Measurements from ENCODE around the gene CWC27. TPM values are rescaled to one million over a fixed set of nuclear protein-coding genes. Genes with fewer than 3 reads are reported as not detected.

The CWC27 gene
- polyA plus RNA-seq, 1 experiment, result 39.5 TPM

DNA sequence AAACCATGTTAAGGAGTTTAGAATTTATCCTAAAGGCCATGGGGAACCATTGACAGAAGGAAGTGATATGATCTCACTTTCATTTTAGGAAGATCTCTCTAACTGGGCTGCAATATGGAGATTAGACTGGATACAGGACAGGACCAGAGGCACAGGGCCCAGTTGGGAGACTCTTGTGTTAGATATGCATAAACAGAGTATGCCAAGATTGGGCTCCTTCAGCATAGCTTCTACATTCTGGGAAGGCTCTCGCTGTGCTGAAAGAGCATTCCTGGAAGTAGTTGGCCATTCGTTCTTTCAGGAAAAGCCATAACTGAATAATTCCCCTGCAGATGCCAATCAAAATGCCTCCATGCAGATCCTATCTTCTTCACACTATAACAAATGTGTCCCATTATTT, 204.5 kb downstream of the CWC27 start:
- no peaks in the 10 kb centered on the region; the same call in 1 of the 2 replicates for H3K9me3 ChIP-seq (ENCODE audit: control insufficient read depth, insufficient read depth, low read length)
- no peak for DNase-seq (ENCODE audit: low read depth, low spot score)
- ChIA-PET CTCF (interaction anchor here (0.7 to 1.5 kb wide), 3 partner anchors 127 to 510 kb away, joined by 3 to 5 read pairs (median 3); no protein-coding TSS in a partner anchor), POLR2A (interaction anchor here (0.7 kb wide), 1 partner anchor 158 kb away, joined by 3 read pairs; no protein-coding TSS in a partner anchor)
- H3K4me3 ChIP-seq (ENCODE audit: low read depth, low read length), result no peak overlapping the region
- H3K27me3 ChIP-seq (ENCODE audit: control insufficient read depth, insufficient read depth, low read length), result no peaks in the 10 kb centered on the region
- TF ChIP-seq CTCF (IDR thresholded peaks at IDR 0.05; ENCODE audit: low read depth, low read length), result no peak
- H3K27ac ChIP-seq (ENCODE audit: low read depth, low read length), result no peak overlapping the region

DNA sequence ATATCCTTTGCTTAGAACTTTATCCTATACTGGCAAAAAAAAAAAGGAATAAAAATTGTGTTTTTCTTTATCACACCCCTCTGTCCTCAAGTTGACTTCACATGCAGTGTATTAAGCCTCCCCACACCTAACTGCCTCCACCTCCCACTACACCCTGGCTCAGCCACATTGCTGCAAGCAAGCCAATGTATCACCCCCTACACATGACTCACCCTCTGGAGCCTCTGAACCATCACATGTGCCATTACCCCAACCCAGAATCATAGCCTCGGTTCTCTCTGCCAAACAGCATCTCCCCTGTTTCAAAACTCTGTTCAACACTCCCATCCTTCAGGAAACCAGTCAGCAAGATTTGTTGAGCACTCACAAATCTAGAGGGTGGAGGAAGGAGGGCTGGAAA, 209.0 kb downstream of the CWC27 start:
- Histone ChIP-seq H3K9me3 (ENCODE audit: control insufficient read depth, insufficient read depth, low read length) (no peaks in the 10 kb centered on the region), H3K4me3 (ENCODE audit: low read depth, low read length) (no peak overlapping the region), H3K27me3 (ENCODE audit: control insufficient read depth, insufficient read depth, low read length) (no peaks in the 10 kb centered on the region), H3K27ac (ENCODE audit: low read depth, low read length) (no peak overlapping the region)
- ChIA-PET POLR2A (no interaction called here), CTCF (no interaction called here)
- TF ChIP-seq CTCF (IDR thresholded peaks at IDR 0.05; ENCODE audit: low read depth, low read length), result no peak
- DNase-seq (ENCODE audit: low read depth, low spot score), result no peak

DNA sequence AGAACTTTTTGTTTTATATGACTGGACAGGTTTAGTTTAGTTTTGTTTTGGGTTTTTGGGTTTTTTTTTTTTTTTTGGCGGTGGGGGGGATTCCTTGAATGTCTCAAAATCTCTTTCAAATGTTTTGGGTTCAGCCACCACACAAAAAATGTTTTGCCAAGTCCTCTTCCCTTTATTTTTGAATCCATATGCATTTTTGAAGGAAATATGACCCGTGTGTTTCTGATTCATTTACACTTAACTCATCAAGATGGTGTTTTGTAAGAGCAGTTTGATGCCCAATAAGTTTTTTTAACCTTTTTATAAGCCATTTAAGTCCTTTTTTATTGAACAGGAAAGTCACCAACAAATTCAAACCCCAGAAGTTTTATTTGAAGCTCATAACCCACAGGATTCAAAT, 209.8 kb downstream of the CWC27 start:
- Histone ChIP-seq H3K4me3 (ENCODE audit: low read depth, low read length) (no peak overlapping the region), H3K27me3 (ENCODE audit: control insufficient read depth, insufficient read depth, low read length) (no peaks in the 10 kb centered on the region), H3K27ac (ENCODE audit: low read depth, low read length) (no peak overlapping the region), H3K9me3 (ENCODE audit: control insufficient read depth, insufficient read depth, low read length) (no peaks in the 10 kb centered on the region)
- DNase-seq (ENCODE audit: low read depth, low spot score), result no peak
- ChIA-PET POLR2A (no interaction called here), CTCF (interaction anchor here (0.9 kb wide), 1 partner anchor 343 kb away, joined by 3 read pairs; no protein-coding TSS in a partner anchor)
- TF ChIP-seq CTCF (IDR thresholded peaks at IDR 0.05; ENCODE audit: low read depth, low read length), result no peak

- POLR2A ChIA-PET, result no interaction called here
- Histone ChIP-seq H3K9me3 (ENCODE audit: control insufficient read depth, insufficient read depth, low read length) (no peaks in the 10 kb centered on the region), H3K27me3 (ENCODE audit: control insufficient read depth, insufficient read depth, low read length) (no peaks in the 10 kb centered on the region), H3K4me3 (ENCODE audit: low read depth, low read length) (no peak overlapping the region), H3K27ac (ENCODE audit: low read depth, low read length) (no peak overlapping the region)
- CTCF ChIA-PET, result no interaction called here
- TF ChIP-seq CTCF (IDR thresholded peaks at IDR 0.05; ENCODE audit: low read depth, low read length), result no peak
- DNase-seq (ENCODE audit: low read depth, low spot score), result no peak
Measured at GRCh38 chr5:64979531-64979930, 210.8 kb downstream of the CWC27 start.

- no peak for TF ChIP-seq CTCF (IDR thresholded peaks at IDR 0.05; ENCODE audit: low read depth, low read length)
- Histone ChIP-seq H3K27me3 (ENCODE audit: control insufficient read depth, insufficient read depth, low read length) (no peaks in the 10 kb centered on the region), H3K4me3 (ENCODE audit: low read depth, low read length) (no peak overlapping the region), H3K27ac (ENCODE audit: low read depth, low read length) (no peak overlapping the region), H3K9me3 (ENCODE audit: control insufficient read depth, insufficient read depth, low read length) (no peaks in the 10 kb centered on the region)
- ChIA-PET POLR2A (no interaction called here), CTCF (no interaction called here)
- no peak for DNase-seq (ENCODE audit: low read depth, low spot score)
Measured at GRCh38 chr5:64980176-64980575, 211.4 kb downstream of the CWC27 start.

Data from AG04450 (cell line).